HL-60 (cell line): ENCODE data around the gene COBL.

Experiments
- DNase-seq, 2 experiments: peaks; one replicate each; pipeline ENCODE4 v3.0.0-alpha.2; 2010 to 2020; ENCODE audit warnings: low read depth in 1 of 2, low spot score in 1 of 2
- H3K27ac ChIP-seq: fragments of 250-450 bp; sonication (Bioruptor Pico); replicated peaks from 2 replicates; pipeline ENCODE4 v1.5.1; 2020; ENCODE audit warnings: mild to moderate bottlenecking, moderate library complexity
- H3K27me3 ChIP-seq: fragments of 250-450 bp; sonication (Bioruptor Pico); 2 replicates; pipeline ENCODE4 v1.5.1; 2021; ENCODE audit warnings: mild to moderate bottlenecking, moderate library complexity; ENCODE audit not compliant: insufficient read depth, poor library complexity, severe bottlenecking
- H3K4me3 ChIP-seq: replicated peaks from 2 replicates; pipeline ENCODE4 v1.5.1; 2011; ENCODE audit warnings: mild to moderate bottlenecking, control low read depth, low read length; ENCODE audit not compliant: insufficient read depth
- CTCF ChIP-seq: IDR thresholded peaks from one replicate; pipeline ENCODE4 v1.5.1; 2011; ENCODE audit warnings: low read length, control low read depth, inconsistent platforms; ENCODE audit not compliant: insufficient read depth
- GABPA ChIP-seq: IDR thresholded peaks from 2 replicates; pipeline ENCODE4 v1.6.1; 2012; ENCODE audit warnings: low read depth
- POLR2AphosphoS5 ChIP-seq: IDR thresholded peaks from 2 replicates; pipeline ENCODE4 v1.6.1; 2012; ENCODE audit warnings: low read depth
- REST ChIP-seq: IDR thresholded peaks from 2 replicates; pipeline ENCODE4 v1.6.1; 2012; ENCODE audit warnings: low read depth; ENCODE audit not compliant: insufficient replicate concordance
- SPI1 ChIP-seq: IDR thresholded peaks from 2 replicates; pipeline ENCODE4 v1.6.1; 2012; ENCODE audit warnings: low read depth, mild to moderate bottlenecking, borderline replicate concordance

The COBL gene

GRCh38 chr7:51227861-51228260, 88.7 kb downstream of the COBL start:
- Histone ChIP-seq H3K27me3 (no peaks in the 10 kb centered on the region), H3K27ac (no peak overlapping the region), H3K4me3 (no peak overlapping the region)
- no peak for DNase-seq
- TF ChIP-seq CTCF (no peak), POLR2AphosphoS5 (no peak), SPI1 (no peak), GABPA (no peak), REST (no peak)

GRCh38 chr7:51226916-51227535, 89.6 kb downstream of the COBL start:
- H3K27ac ChIP-seq = no peak overlapping the region
- TF ChIP-seq CTCF (no peak), POLR2AphosphoS5 (no peak)

GRCh38 chr7:51226063-51226755, 90.4 kb downstream of the COBL start:
- Histone ChIP-seq H3K27ac (no peak overlapping the region), H3K27me3 (no peaks in the 10 kb centered on the region), H3K4me3 (no peak overlapping the region)
- no peak for TF ChIP-seq SPI1
- TF ChIP-seq REST = no peak
- TF ChIP-seq GABPA = no peak
- TF ChIP-seq CTCF = no peak
- TF ChIP-seq POLR2AphosphoS5 = no peak
- no peak for DNase-seq

More at GRCh38 chr7:51226916-51227535, 89.6 kb downstream of the COBL start:
- Histone ChIP-seq H3K4me3 (no peak overlapping the region), H3K27me3 (no peaks in the 10 kb centered on the region)
- DNase-seq = no peak
